K562 (cell line): ENCODE results near the gene R3HDM2. TPM values are rescaled to one million over a fixed set of nuclear protein-coding genes. Genes with fewer than 3 reads are reported as not detected.
A peak's percentile ranks its signal among the peaks of the same experiment; 100 is the strongest.

Experiments used
- CBX5 ChIP-seq: IDR thresholded peaks from 2 replicates; pipeline ENCODE4 v1.6.1; 2014; ENCODE audit warnings: low read depth, borderline replicate concordance
- CEBPG ChIP-seq, 3 experiments: fragments of 200-800 bp in 1 of 3; sonication (Bioruptor generic) in 1 of 3; sonication (generic) in 1 of 3; formaldehyde crosslinking in 1 of 3; IDR thresholded peaks in 2 of 3; conservative IDR thresholded peaks in 1 of 3; 2 replicates each; pipeline versions ENCODE4 v1.6.1 to v1.8.0; 2016 to 2022; ENCODE audit warnings: missing compliant biosample characterization in 2 of 3, missing genetic modification characterization in 2 of 3, mild to moderate bottlenecking in 1 of 3, missing genetic modification reagents in 1 of 3
- CREB3L1 ChIP-seq: fragments of 450-650 bp; IDR thresholded peaks from 2 replicates; pipeline ENCODE4 v1.6.1; 2014; ENCODE audit warnings: low read depth, mild to moderate bottlenecking, moderate library complexity, borderline replicate concordance
- ELF1 ChIP-seq: fragments of 200-800 bp; sonication (Bioruptor generic); IDR thresholded peaks from 2 replicates; pipeline ENCODE4 v1.6.1; 2016; ENCODE audit warnings: missing genetic modification characterization, missing compliant biosample characterization
- ETS1 ChIP-seq: conservative IDR thresholded peaks from 2 replicates; pipeline ENCODE4 v1.6.1; 2011; ENCODE audit warnings: low read depth, mild to moderate bottlenecking, low read length; ENCODE audit not compliant: control insufficient read depth
- FIP1L1 ChIP-seq: fragments of 200-400 bp; formaldehyde crosslinking; IDR thresholded peaks from 2 replicates; pipeline ENCODE4 v1.6.1; 2018; ENCODE audit warnings: mild to moderate bottlenecking, low read depth, low read length; ENCODE audit not compliant: poor library complexity, severe bottlenecking
- GTF2E2 ChIP-seq: fragments of 200-800 bp; sonication (Bioruptor generic); IDR thresholded peaks from 2 replicates; pipeline ENCODE4 v1.6.1; 2016; ENCODE audit warnings: missing genetic modification characterization, missing compliant biosample characterization
- KAT2B ChIP-seq: IDR thresholded peaks from one replicate; pipeline ENCODE4 v1.6.1; 2012; ENCODE audit warnings: low read depth, mild to moderate bottlenecking, control low read depth, inconsistent platforms, low read length, moderate library complexity
- KDM4B ChIP-seq, 2 experiments: fragments of 450-650 bp in 1 of 2; sonication (generic) in 1 of 2; IDR thresholded peaks; 2 replicates each; pipeline ENCODE4 v1.6.1; 2016 to 2017; ENCODE audit warnings: borderline replicate concordance in 2 of 2, antibody characterized with exemption in 1 of 2, low read depth in 1 of 2, mild to moderate bottlenecking in 1 of 2
- MLLT1 ChIP-seq, 2 experiments: fragments of 450-650 bp; IDR thresholded peaks; 2 replicates each; pipeline ENCODE4 v1.6.1; 2016
- NFATC3 ChIP-seq: fragments of 450-650 bp; IDR thresholded peaks from 2 replicates; pipeline ENCODE4 v1.6.1; 2017; ENCODE audit warnings: mild to moderate bottlenecking
- RB1 ChIP-seq: fragments of 450-650 bp; IDR thresholded peaks from 2 replicates; pipeline ENCODE4 v1.6.1; 2017; ENCODE audit warnings: low read depth, mild to moderate bottlenecking
- RFX5 ChIP-seq: IDR thresholded peaks from 2 replicates; pipeline ENCODE4 v1.6.1; 2011; ENCODE audit warnings: low read depth, mild to moderate bottlenecking, improper control_type of control experiment, low read length
- SAP30 ChIP-seq: fragments of 200-600 bp; sonication (generic); IDR thresholded peaks from 2 replicates; pipeline ENCODE4 v1.6.1; 2012; ENCODE audit warnings: borderline replicate concordance, low read depth, mild to moderate bottlenecking, moderate library complexity, low read length, control low read depth, inconsistent platforms; ENCODE audit not compliant: insufficient read depth, poor library complexity, severe bottlenecking
- SMARCA4 ChIP-seq: fragments of 450-650 bp; IDR thresholded peaks from 2 replicates; pipeline ENCODE4 v1.6.1; 2016
- SP1 ChIP-seq: sonication (generic); formaldehyde crosslinking; IDR thresholded peaks from 2 replicates; pipeline ENCODE4 v1.8.1; 2022; ENCODE audit warnings: mild to moderate bottlenecking, missing genetic modification reagents
- SREBF2 ChIP-seq: sonication (generic); formaldehyde crosslinking; IDR thresholded peaks from 2 replicates; pipeline ENCODE4 v1.4.0; 2020; ENCODE audit warnings: mild to moderate bottlenecking, missing genetic modification reagents
- STAG1 ChIP-seq: sonication (generic); formaldehyde crosslinking; IDR thresholded peaks from 2 replicates; pipeline ENCODE4 v1.5.0; 2020; ENCODE audit warnings: missing genetic modification reagents, borderline replicate concordance
- THRB ChIP-seq: fragments of 450-650 bp; formaldehyde crosslinking; conservative IDR thresholded peaks from 2 replicates; pipeline ENCODE4 v1.4.0; 2022; ENCODE audit warnings: mild to moderate bottlenecking, missing genetic modification characterization
- YY1 ChIP-seq, 3 experiments: IDR thresholded peaks; 2 replicates each; pipeline ENCODE4 v1.6.1; 2011; ENCODE audit warnings: low read length in 2 of 3, mild to moderate bottlenecking in 2 of 3, moderate library complexity in 2 of 3, borderline replicate concordance in 1 of 3, control low read depth in 1 of 3, low read depth in 1 of 3; ENCODE audit not compliant: insufficient read depth in 3 of 3, insufficient replicate concordance in 2 of 3, control insufficient read depth in 1 of 3, insufficient read length in 1 of 3; ENCODE audit errors: extremely low read depth in 1 of 3
- ZNF12 ChIP-seq: sonication (generic); formaldehyde crosslinking; IDR thresholded peaks from 2 replicates; pipeline ENCODE4 v1.4.0; 2020; ENCODE audit warnings: mild to moderate bottlenecking, missing genetic modification reagents
- polyA plus RNA-seq, 8 experiments: library from polyadenylated mRNA; depleted of rRNA in 4 of 8; stranded (reverse) in 5 of 8; unstranded in 3 of 8; fragments of >200 nt; fragmentation: Nextera tagmentation in 2 of 8; fragmentation: Illumina TruSeq in 1 of 8; extraction: Ambion mirVana in 2 of 8; extraction: Trizol in 1 of 8; gene quantifications; 2 replicates each; pipeline versions ENCODE4 v1.2.1 to v1.2.3, GENCODE V29; 2011 to 2014; ENCODE audit warnings: inconsistent platforms in 1 of 8, missing spikeins in 1 of 8
- total RNA-seq, 7 experiments: library from RNA; depleted of rRNA in 6 of 7; stranded (reverse); fragments of >200 nt in 6 of 7; fragmentation: Illumina TruSeq in 2 of 7; extraction: Trizol in 2 of 7; gene quantifications; 2 replicates each; pipeline versions ENCODE4 v1.2.1 to v1.2.3, GENCODE V29; 2011 to 2021; ENCODE audit warnings: low replicate concordance in 1 of 7

R3HDM2 gene
- total and polyA plus RNA-seq, 9 of the 15 experiments (the other 6 are each of a cell fraction or from before 2014, with no cell fraction given) = 3.3 to 18.8 (median 9.0) TPM

- TF ChIP-seq YY1 (IDR thresholded peaks at IDR 0.05; ENCODE audit: borderline replicate concordance in 1 of 3, control insufficient read depth in 1 of 3, extremely low read depth in 1 of 3, insufficient read depth in 3 of 3, insufficient read length in 1 of 3, insufficient replicate concordance in 2 of 3, low read depth in 1 of 3, low read length in 2 of 3) (no peak), THRB (CRISPR knock-in tag) (no peak), MLLT1 (IDR thresholded peaks at IDR 0.05) (no peak), ETS1 (no peak), GTF2E2 (tag) (no peak), RB1 (no peak), ZNF12 (CRISPR knock-in tag) (no peak), NFATC3 (no peak), CBX5 (no peak), STAG1 (CRISPR knock-in tag) (no peak), SP1 (CRISPR knock-in tag) (no peak), ELF1 (no peak), CEBPG (CRISPR knock-in tag; IDR thresholded peaks at IDR 0.05) (0 out of 2 replicates have a peak, but pooled peaks have one; percentile 13), CEBPG (tag; conservative IDR thresholded peaks at IDR 0.05 in 1 of 2, IDR thresholded peaks at IDR 0.05 in 1 of 2) (no peak), SMARCA4 (peak; percentile 84), SREBF2 (CRISPR knock-in tag) (no peak), KDM4B (IDR thresholded peaks at IDR 0.05; ENCODE audit: borderline replicate concordance in 2 of 2, low read depth in 1 of 2) (no peak), KAT2B (no peak), RFX5 (no peak), FIP1L1 (no peak), SAP30 (no peak), CREB3L1 (no peak)
Observed at GRCh38 chr12:57377103-57377840, 53.6 kb downstream of the R3HDM2 start (continued).
